ENCODE data around the gene COG7. TPM values are rescaled to one million over a fixed set of nuclear protein-coding genes. Genes with fewer than 3 reads are reported as not detected.

Gene COG7
- total and polyA plus RNA-seq, 2 donors (not counting 3 experiments of a cell fraction or from before 2014, with no cell fraction given), result 24.1 to 42.0 TPM

DNA sequence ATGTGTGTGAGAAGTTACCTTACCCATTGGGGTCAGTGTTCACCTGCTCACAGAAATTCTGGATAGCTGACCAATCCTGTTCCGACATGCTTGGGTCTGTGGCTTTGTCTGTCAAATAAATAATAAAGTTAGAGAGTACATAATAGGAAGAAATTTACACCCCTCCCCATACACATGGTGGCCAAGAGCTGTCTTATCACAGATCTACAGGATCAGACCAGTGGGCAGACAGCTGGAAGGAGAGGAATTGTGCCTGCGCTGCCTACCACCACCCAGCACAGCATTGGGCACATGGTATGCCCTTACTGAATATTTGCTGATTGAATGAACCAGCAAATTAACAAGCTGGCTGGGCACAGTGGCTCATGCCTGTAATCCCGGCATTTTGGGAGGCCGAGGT is 42.7 kb upstream of the COG7 start:
- dilution Hi-C loops (cut with MboI; ENCODE audit: extremely low pct_ligation_motif_present, low sequenced_read_pairs) (no loop called here), intact Hi-C loops (cut with micrococcal nuclease) (no loop called here)
- H3K79me2 ChIP-seq (ENCODE audit: control insufficient read depth, insufficient read depth, low read length), result peaks cover 30% of the 10 kb centered on the region
- no peaks in the 10 kb centered on the region for H3K9me1 ChIP-seq (replicated peaks; ENCODE audit: control insufficient read depth, extremely low read depth, insufficient read depth, low read length)
- CTCF ChIA-PET, result no interaction called here
- H4K20me1 ChIP-seq (replicated peaks; ENCODE audit: control insufficient read depth, extremely low read depth, insufficient read depth, low read length), result no peaks in the 10 kb centered on the region
- FAIRE-seq (no peak), DNase-seq (ENCODE audit: low read depth, low spot score) (no peak)
- peaks cover 2 to 18% of the 10 kb centered on the region in 2 experiments for H3K36me3 ChIP-seq (ENCODE audit: control insufficient read depth in 2 of 2, extremely low read depth in 1 of 2, insufficient read depth in 2 of 2, low read length in 2 of 2)
- no peak overlapping the region for H3K4me2 ChIP-seq (ENCODE audit: insufficient read depth, low read length)
- H3K4me1 ChIP-seq (ENCODE audit: control insufficient read depth, extremely low read depth, insufficient read depth, low read length), result peaks cover 33% of the 10 kb centered on the region
- TF ChIP-seq FOS (IDR thresholded peaks at IDR 0.05; ENCODE audit: borderline replicate concordance, insufficient read depth, low read length), result no peak
- TF ChIP-seq GATA2 (IDR thresholded peaks at IDR 0.05; ENCODE audit: insufficient read depth, insufficient read length, low read depth, low read length), result no peak
- POLR2A ChIA-PET, result no interaction called here
- H2AFZ ChIP-seq (ENCODE audit: low read depth, low read length), result no peak overlapping the region
- no peak overlapping the region for H3K4me3 ChIP-seq (replicated peaks in 1 of 3; ENCODE audit: insufficient read depth in 1 of 3, low read depth in 1 of 3, low read length in 3 of 3)
- H3K9ac ChIP-seq (replicated peaks; ENCODE audit: extremely low read depth, insufficient read depth, low read length), result no peak overlapping the region
- no TSS peak for BruUV-seq (replicated peaks)
- no peaks in the 10 kb centered on the region for H3K27me3 ChIP-seq (ENCODE audit: control insufficient read depth in 2 of 2, insufficient read depth in 2 of 2, low read length in 2 of 2)
- H3K9me3 ChIP-seq (replicated peaks; ENCODE audit: control insufficient read depth, insufficient read depth, low read length), result no peaks in the 10 kb centered on the region
- H3K27ac ChIP-seq (ENCODE audit: insufficient read depth, low read depth, low read length), result no peak overlapping the region

- DNase-seq (ENCODE audit: low read depth, low spot score), result no peak
- H3K9ac ChIP-seq (replicated peaks; ENCODE audit: extremely low read depth, insufficient read depth, low read length), result no peak overlapping the region
- intact Hi-C loops (cut with micrococcal nuclease) (no loop called here), dilution Hi-C loops (cut with MboI; ENCODE audit: extremely low pct_ligation_motif_present, low sequenced_read_pairs) (no loop called here)
- H3K4me2 ChIP-seq (ENCODE audit: insufficient read depth, low read length), result no peak overlapping the region
- ChIA-PET POLR2A (no interaction called here), CTCF (no interaction called here)
- no peaks in the 10 kb centered on the region for H4K20me1 ChIP-seq (replicated peaks; ENCODE audit: control insufficient read depth, extremely low read depth, insufficient read depth, low read length)
- TF ChIP-seq EZH2 (IDR thresholded peaks at IDR 0.05; ENCODE audit: borderline replicate concordance, low read depth, low read length, severe bottlenecking), result no peak
- TF ChIP-seq FOS (IDR thresholded peaks at IDR 0.05; ENCODE audit: borderline replicate concordance, insufficient read depth, low read length), result no peak
- peaks cover 33% of the 10 kb centered on the region for H3K4me1 ChIP-seq (ENCODE audit: control insufficient read depth, extremely low read depth, insufficient read depth, low read length)
- peaks cover 2 to 18% of the 10 kb centered on the region in 2 experiments for H3K36me3 ChIP-seq (ENCODE audit: control insufficient read depth in 2 of 2, extremely low read depth in 1 of 2, insufficient read depth in 2 of 2, low read length in 2 of 2)
- H3K27me3 ChIP-seq (ENCODE audit: control insufficient read depth in 2 of 2, insufficient read depth in 2 of 2, low read length in 2 of 2), result no peaks in the 10 kb centered on the region
- no peaks in the 10 kb centered on the region for H3K9me3 ChIP-seq (replicated peaks; ENCODE audit: control insufficient read depth, insufficient read depth, low read length)
- no peak overlapping the region for H3K27ac ChIP-seq (ENCODE audit: insufficient read depth, low read depth, low read length)
- H3K4me3 ChIP-seq (replicated peaks in 1 of 3; ENCODE audit: insufficient read depth in 1 of 3, low read depth in 1 of 3, low read length in 3 of 3), result no peak overlapping the region
- no TSS peak for BruUV-seq (replicated peaks)
- no peak overlapping the region for H2AFZ ChIP-seq (ENCODE audit: low read depth, low read length)
- H3K9me1 ChIP-seq (replicated peaks; ENCODE audit: control insufficient read depth, extremely low read depth, insufficient read depth, low read length), result no peaks in the 10 kb centered on the region
- peaks cover 17% of the 10 kb centered on the region for H3K79me2 ChIP-seq (ENCODE audit: control insufficient read depth, insufficient read depth, low read length)
- FAIRE-seq, result no peak
Observed at GRCh38 chr16:23494188-23494587, 41.2 kb upstream of the COG7 start.
